Small intestine (tissue), 7 donors: Measurements from ENCODE around the gene SOWAHD. TPM values are rescaled to one million over a fixed set of nuclear protein-coding genes. Genes with fewer than 3 reads are reported as not detected.

Experiments used
- DNase-seq, 2 donors: peaks; one replicate each; pipeline versions ENCODE4 v3.0.0 to v3.0.0-alpha.2; 2013
- FAIRE-seq: peaks from 2 replicates; lab custom pipeline; 2012; peaks lifted over from hg19 to GRCh38; lab: Jason Lieb, UNC
- H3K27ac ChIP-seq, 3 donors: one replicate each; pipeline ENCODE4 v1.5.1; 2013; ENCODE audit warnings: low read length in 2 of 3, mild to moderate bottlenecking in 2 of 3, control low read depth in 1 of 3, inconsistent platforms in 1 of 3, low read depth in 1 of 3, moderate library complexity in 1 of 3
- H3K27me3 ChIP-seq, 3 donors: one replicate each; pipeline ENCODE4 v1.6.1; 2013; ENCODE audit warnings: low read length in 3 of 3, inconsistent platforms in 1 of 3; ENCODE audit not compliant: control insufficient read depth in 3 of 3, insufficient read depth in 3 of 3
- H3K36me3 ChIP-seq, 3 donors: one replicate each; pipeline ENCODE4 v1.6.1; 2013; ENCODE audit warnings: low read length in 3 of 3, inconsistent platforms in 1 of 3, low read depth in 1 of 3, mild to moderate bottlenecking in 1 of 3, moderate library complexity in 1 of 3; ENCODE audit not compliant: control insufficient read depth in 3 of 3, insufficient read depth in 2 of 3
- H3K4me1 ChIP-seq, 3 donors: one replicate each; pipeline ENCODE4 v1.6.1; 2013; ENCODE audit warnings: low read length in 2 of 3, inconsistent platforms in 1 of 3, low read depth in 1 of 3, mild to moderate bottlenecking in 1 of 3, moderate library complexity in 1 of 3; ENCODE audit not compliant: control insufficient read depth in 3 of 3, insufficient read depth in 2 of 3
- H3K4me3 ChIP-seq, 3 donors: one replicate each; pipeline ENCODE4 v1.5.1; 2013; ENCODE audit warnings: low read length in 3 of 3, control low read depth in 1 of 3, inconsistent platforms in 1 of 3, low read depth in 1 of 3, mild to moderate bottlenecking in 1 of 3, moderate library complexity in 1 of 3
- H3K9me3 ChIP-seq, 2 donors: one replicate each; pipeline ENCODE4 v1.6.1; 2013; ENCODE audit warnings: low read depth in 1 of 2, low read length in 1 of 2; ENCODE audit not compliant: control insufficient read depth in 2 of 2, insufficient read depth in 1 of 2
- WGBS, 3 donors: extraction: QIAGEN DNeasy Blood & Tissue Kit; methylation state at CpG; one replicate each; pipeline ENCODE4 v1.1.7; 2013; 5-methylcytosine and 5-hydroxymethylcytosine counted together
- polyA plus RNA-seq, 4 donors: library from polyadenylated mRNA; stranded (reverse) in 3 of 4; unstranded in 1 of 4; fragments of 200-250 nt in 3 of 4; fragments of 120-200 nt in 1 of 4; gene quantifications; one replicate each; pipeline versions ENCODE4 v1.2.1 to v1.2.3, GENCODE V29; 2013
- donor health status: healthy with polysubstance abuse.
- donor health status: control.
- donor health status: control.
- donor health status: Bipolar disorder and iron deficiency.
- donor health status: healthy.

The SOWAHD gene
- polyA plus RNA-seq, 4 donors: 3.3 to 5.7 (median 4.9) TPM

DNA sequence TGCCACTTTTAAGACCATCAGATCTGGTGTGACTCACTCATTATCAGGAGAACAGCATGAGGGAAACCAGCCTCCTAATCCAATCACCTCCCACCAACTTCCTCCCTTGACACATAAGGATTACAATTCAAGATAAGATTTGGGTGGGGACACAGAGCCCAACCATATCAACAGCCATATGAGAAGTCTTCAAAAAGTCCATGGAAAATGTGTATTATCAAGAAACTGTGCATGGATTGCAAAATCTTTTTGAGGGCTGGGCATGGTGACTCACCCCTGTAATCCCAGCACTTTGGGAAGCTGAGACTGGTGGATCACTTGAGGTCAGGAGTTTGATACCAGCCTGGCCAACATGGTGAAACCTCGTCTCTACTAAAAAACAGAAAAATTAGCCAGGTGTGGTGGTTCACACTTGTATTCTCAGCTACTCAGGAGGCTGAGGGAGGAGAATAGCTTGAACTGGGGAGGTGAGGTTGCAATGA, 50.8 kb downstream of the SOWAHD start:
- no peaks in the 10 kb centered on the region for H3K36me3 ChIP-seq
- H3K9me3 ChIP-seq: no peaks in the 10 kb centered on the region
- H3K27me3 ChIP-seq: no peaks in the 10 kb centered on the region
- no peaks in the 10 kb centered on the region for H3K4me1 ChIP-seq
- DNase-seq (no peak), FAIRE-seq (no peak)
- no peak overlapping the region for H3K4me3 ChIP-seq
- no peak overlapping the region for H3K27ac ChIP-seq
- WGBS, 3 donors: 55 to 88% (median 77%) methylated on average over 1 of the region's 1 CpG

Other genes starting within 250 kb of the SOWAHD start
- 10 to 100 TPM; 14.1 to 25.7 (median 20.4) TPM for gene STEEP1, start 193.2 kb upstream of the SOWAHD start, polyA plus RNA-seq
- 10 to 100 TPM; 44.3 to 80.1 (median 62.3) TPM for gene UBE2A, start 184.0 kb upstream of the SOWAHD start, polyA plus RNA-seq
- 1 to 10 TPM; 2.9 to 8.2 (median 4.1) TPM for gene NKRF, start 152.2 kb upstream of the SOWAHD start, polyA plus RNA-seq
- 10 to 100 TPM in 1 of 4 donors, 1 to 10 TPM in 3; 3.6 to 13.0 (median 6.9) TPM for gene SEPTIN6, start 65.4 kb upstream of the SOWAHD start, polyA plus RNA-seq
- 1,000 to 10,000 TPM; 3,740 to 8,743 (median 5,210) TPM for gene RPL39, start 33.0 kb downstream of the SOWAHD start, polyA plus RNA-seq
- 10 to 100 TPM; 13.0 to 22.1 (median 16.3) TPM for gene UPF3B, start 94.4 kb downstream of the SOWAHD start, polyA plus RNA-seq
- 10 to 100 TPM; 17.5 to 27.5 (median 21.0) TPM for gene RNF113A, start 113.1 kb downstream of the SOWAHD start, polyA plus RNA-seq
- 100 to 1,000 TPM in 3 of 4 donors, 10 to 100 TPM in 1; 87.9 to 420 (median 233) TPM for gene NDUFA1, start 113.2 kb downstream of the SOWAHD start, polyA plus RNA-seq
- under 1 TPM in 2 of 4 donors, not detected in 2; 0.10 to 0.37 TPM for gene AKAP14, start 137.3 kb downstream of the SOWAHD start, polyA plus RNA-seq
- gene NKAP, start 185.2 kb downstream of the SOWAHD start, polyA plus RNA-seq: 1 to 10 TPM; 4.9 to 9.2 (median 5.0) TPM